A673 (cell line): ENCODE data around the gene PROKR1.

Experiments
- CTCF ChIP-seq: fragments of 300-800, 200-600 bp; sonication (generic); conservative IDR thresholded peaks from 2 replicates; pipeline ENCODE4 v1.5.1; 2017; ENCODE audit warnings: low read depth, mild to moderate bottlenecking, antibody characterized with exemption, low read length, moderate library complexity, mixed read lengths
- EZH2 ChIP-seq: fragments of 200-600 bp; sonication (generic); IDR thresholded peaks from 2 replicates; pipeline ENCODE4 v1.6.1; 2017; ENCODE audit warnings: borderline replicate concordance, low read depth, mild to moderate bottlenecking, mixed read lengths, antibody characterized with exemption, low read length; ENCODE audit not compliant: poor library complexity, severe bottlenecking

- TF ChIP-seq CTCF (no peak), EZH2 (no peak)
Observed at GRCh38 chr2:68675470-68675869, 32.1 kb downstream of the PROKR1 start.
